AG04450 (cell line): ENCODE data around the gene FAM98B. TPM values are rescaled to one million over a fixed set of nuclear protein-coding genes. Genes with fewer than 3 reads are reported as not detected.

Experiments used
- CTCF ChIA-PET: fragments of 300-600, 350-600 bp; formaldehyde crosslinking; extraction: SDS; loops from one replicate; lab custom pipeline; 2022; ENCODE audit warnings: antibody characterized with exemption, inconsistent platforms; lab: Charles Lee
- POLR2A ChIA-PET: fragments of 350-600 bp; formaldehyde crosslinking; extraction: SDS; loops from one replicate; lab custom pipeline; 2021; ENCODE audit warnings: antibody characterized with exemption, inconsistent platforms; lab: Yijun Ruan, JAX
- DNase-seq: peaks from one replicate; pipeline ENCODE4 v3.0.0-alpha.2; 2011; ENCODE audit warnings: low read depth, low spot score
- H3K27ac ChIP-seq: one replicate; pipeline ENCODE4 v1.5.1; 2012; ENCODE audit warnings: low read depth, low read length, control low read depth
- H3K27me3 ChIP-seq: one replicate; pipeline ENCODE4 v1.6.0; 2012; ENCODE audit warnings: low read length; ENCODE audit not compliant: control insufficient read depth, insufficient read depth
- H3K4me3 ChIP-seq: 2 replicates; pipeline ENCODE4 v1.5.1; 2011; ENCODE audit warnings: mild to moderate bottlenecking, low read depth, low read length, control low read depth
- H3K9me3 ChIP-seq: 2 replicates; pipeline ENCODE4 v1.5.1; 2012; ENCODE audit warnings: low read length; ENCODE audit not compliant: control insufficient read depth, insufficient read depth
- polyA plus RNA-seq: library from polyadenylated mRNA; depleted of rRNA; stranded (reverse); fragments of >200 nt; gene quantifications from 2 replicates; pipeline ENCODE4 v1.2.3, GENCODE V29; 2011; rRNA removed
- TF ChIP-seq, protein P1 (sequence below): IDR thresholded peaks from 2 replicates; pipeline ENCODE4 v1.5.1; 2011; ENCODE audit warnings: low read depth, low read length, control low read depth, inconsistent platforms

FAM98B gene
- polyA plus RNA-seq, 1 experiment, result 19.6 TPM

DNA sequence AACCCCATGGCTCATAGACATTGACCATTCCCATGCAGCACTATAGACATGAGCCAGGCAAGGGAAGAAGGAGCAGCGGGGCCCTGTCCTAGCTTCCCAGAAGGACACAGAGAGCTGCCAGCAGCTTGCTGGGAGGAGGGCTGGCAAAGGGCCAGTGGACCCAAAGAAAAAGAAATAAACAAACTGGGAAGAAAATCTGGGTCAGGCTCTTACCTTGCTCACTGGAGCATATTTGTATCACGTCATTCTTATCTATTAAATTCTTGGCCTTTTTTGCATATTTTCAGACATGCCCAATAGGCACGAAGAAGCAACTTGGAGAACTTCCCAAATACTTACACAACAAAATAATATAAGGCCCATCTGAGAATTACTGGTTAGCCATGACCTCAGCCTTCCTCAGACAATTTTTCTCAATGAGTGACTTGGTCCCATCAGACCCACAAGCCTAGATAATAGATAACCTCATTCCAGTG, 82.3 kb downstream of the FAM98B start:
- no peak overlapping the region for H3K27ac ChIP-seq
- peak; percentile 69 for DNase-seq
- TF ChIP-seq, protein P1, sequence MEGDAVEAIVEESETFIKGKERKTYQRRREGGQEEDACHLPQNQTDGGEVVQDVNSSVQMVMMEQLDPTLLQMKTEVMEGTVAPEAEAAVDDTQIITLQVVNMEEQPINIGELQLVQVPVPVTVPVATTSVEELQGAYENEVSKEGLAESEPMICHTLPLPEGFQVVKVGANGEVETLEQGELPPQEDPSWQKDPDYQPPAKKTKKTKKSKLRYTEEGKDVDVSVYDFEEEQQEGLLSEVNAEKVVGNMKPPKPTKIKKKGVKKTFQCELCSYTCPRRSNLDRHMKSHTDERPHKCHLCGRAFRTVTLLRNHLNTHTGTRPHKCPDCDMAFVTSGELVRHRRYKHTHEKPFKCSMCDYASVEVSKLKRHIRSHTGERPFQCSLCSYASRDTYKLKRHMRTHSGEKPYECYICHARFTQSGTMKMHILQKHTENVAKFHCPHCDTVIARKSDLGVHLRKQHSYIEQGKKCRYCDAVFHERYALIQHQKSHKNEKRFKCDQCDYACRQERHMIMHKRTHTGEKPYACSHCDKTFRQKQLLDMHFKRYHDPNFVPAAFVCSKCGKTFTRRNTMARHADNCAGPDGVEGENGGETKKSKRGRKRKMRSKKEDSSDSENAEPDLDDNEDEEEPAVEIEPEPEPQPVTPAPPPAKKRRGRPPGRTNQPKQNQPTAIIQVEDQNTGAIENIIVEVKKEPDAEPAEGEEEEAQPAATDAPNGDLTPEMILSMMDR, result no peak
- no peak overlapping the region for H3K4me3 ChIP-seq
- ChIA-PET POLR2A (no interaction called here), CTCF (interaction anchor here (2.6 kb wide), 1 partner anchor 28 kb away, joined by 10 read pairs; the partner anchor contains the start of gene RASGRP1)
- no peaks in the 10 kb centered on the region for H3K9me3 ChIP-seq
- peaks cover 2% of the 10 kb centered on the region for H3K27me3 ChIP-seq

Other genes with a start within 250 kb of the FAM98B start
- gene SPRED1, start 201.3 kb upstream of the FAM98B start, polyA plus RNA-seq, result 10.7 and 15.1 TPM in 2 replicates
- 1.2 and 1.3 TPM in 2 replicates for gene RASGRP1, start 110.7 kb downstream of the FAM98B start, polyA plus RNA-seq